ENCODE results near the gene CGNL1. TPM values are rescaled to one million over a fixed set of nuclear protein-coding genes. Genes with fewer than 3 reads are reported as not detected.

CGNL1 gene
- total RNA-seq, 1 donor from 2014 or later: 5.4 TPM

DNA sequence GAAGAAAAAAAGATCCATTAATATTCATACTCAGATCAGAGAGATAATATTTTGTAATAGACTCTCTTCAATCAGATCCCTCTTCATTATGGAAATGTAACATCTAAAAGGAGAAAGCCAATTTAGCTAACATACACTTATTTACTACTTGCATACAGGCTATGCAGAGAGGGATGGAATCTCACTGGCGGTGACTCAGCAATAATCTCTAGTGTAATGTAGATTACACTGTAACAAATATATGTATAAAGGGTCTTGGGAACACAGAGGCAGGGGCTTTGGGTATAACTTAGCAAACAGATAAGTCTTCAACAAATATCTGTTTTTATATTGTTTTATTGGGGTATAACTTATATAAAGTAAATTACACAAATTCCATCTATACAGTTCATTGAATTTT lies 69.6 kb downstream of the CGNL1 start:
- Mint-ChIP-seq H3K27ac (ENCODE audit: unreplicated experiment) (no peak overlapping the region), H3K9me3 (ENCODE audit: unreplicated experiment) (no peaks in the 10 kb centered on the region), H3K4me1 (ENCODE audit: low read depth, unreplicated experiment) (no peaks in the 10 kb centered on the region), H3K36me3 (ENCODE audit: unreplicated experiment) (no peaks in the 10 kb centered on the region), H3K4me3 (ENCODE audit: unreplicated experiment) (no peak overlapping the region), H3K27me3 (ENCODE audit: unreplicated experiment) (no peaks in the 10 kb centered on the region)
- no peak for DNase-seq
- TF ChIP-seq, protein P1, sequence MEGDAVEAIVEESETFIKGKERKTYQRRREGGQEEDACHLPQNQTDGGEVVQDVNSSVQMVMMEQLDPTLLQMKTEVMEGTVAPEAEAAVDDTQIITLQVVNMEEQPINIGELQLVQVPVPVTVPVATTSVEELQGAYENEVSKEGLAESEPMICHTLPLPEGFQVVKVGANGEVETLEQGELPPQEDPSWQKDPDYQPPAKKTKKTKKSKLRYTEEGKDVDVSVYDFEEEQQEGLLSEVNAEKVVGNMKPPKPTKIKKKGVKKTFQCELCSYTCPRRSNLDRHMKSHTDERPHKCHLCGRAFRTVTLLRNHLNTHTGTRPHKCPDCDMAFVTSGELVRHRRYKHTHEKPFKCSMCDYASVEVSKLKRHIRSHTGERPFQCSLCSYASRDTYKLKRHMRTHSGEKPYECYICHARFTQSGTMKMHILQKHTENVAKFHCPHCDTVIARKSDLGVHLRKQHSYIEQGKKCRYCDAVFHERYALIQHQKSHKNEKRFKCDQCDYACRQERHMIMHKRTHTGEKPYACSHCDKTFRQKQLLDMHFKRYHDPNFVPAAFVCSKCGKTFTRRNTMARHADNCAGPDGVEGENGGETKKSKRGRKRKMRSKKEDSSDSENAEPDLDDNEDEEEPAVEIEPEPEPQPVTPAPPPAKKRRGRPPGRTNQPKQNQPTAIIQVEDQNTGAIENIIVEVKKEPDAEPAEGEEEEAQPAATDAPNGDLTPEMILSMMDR (IDR thresholded peaks at IDR 0.05; ENCODE audit: partially characterized antibody, unreplicated experiment): no peak

DNA sequence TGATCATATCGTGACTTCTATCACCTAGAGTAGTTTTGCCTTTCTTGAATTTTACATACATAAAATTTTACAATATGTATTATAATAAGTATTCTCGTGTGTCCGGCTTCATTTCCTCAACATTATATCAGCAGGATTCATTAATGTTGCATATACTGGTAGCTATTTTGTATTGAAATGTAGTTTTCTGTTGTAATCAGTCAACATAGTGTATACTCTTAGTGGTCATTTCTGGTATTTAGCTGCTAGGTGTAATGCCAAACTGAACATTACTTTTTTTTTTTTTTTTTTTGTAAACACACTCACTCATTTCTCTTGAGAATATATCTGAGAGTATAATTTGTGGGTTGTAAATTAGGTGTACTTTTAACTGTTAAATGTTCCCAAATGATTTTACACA lies 70.1 kb downstream of the CGNL1 start:
- Mint-ChIP-seq H3K27me3 (ENCODE audit: unreplicated experiment) (no peaks in the 10 kb centered on the region), H3K27ac (ENCODE audit: unreplicated experiment) (no peak overlapping the region), H3K4me1 (ENCODE audit: low read depth, unreplicated experiment) (no peaks in the 10 kb centered on the region), H3K36me3 (ENCODE audit: unreplicated experiment) (no peaks in the 10 kb centered on the region), H3K9me3 (ENCODE audit: unreplicated experiment) (no peaks in the 10 kb centered on the region), H3K4me3 (ENCODE audit: unreplicated experiment) (no peak overlapping the region)
- DNase-seq: no peak
- TF ChIP-seq, protein P1 (IDR thresholded peaks at IDR 0.05; ENCODE audit: partially characterized antibody, unreplicated experiment): no peak

GRCh38 chr15:57451555-57451954 lies 75.2 kb downstream of the CGNL1 start:
- peaks cover 3% of the 10 kb centered on the region for H3K27me3 Mint-ChIP-seq (ENCODE audit: unreplicated experiment)
- no peaks in the 10 kb centered on the region for H3K4me1 Mint-ChIP-seq (ENCODE audit: low read depth, unreplicated experiment)
- H3K27ac Mint-ChIP-seq (ENCODE audit: unreplicated experiment): no peak overlapping the region
- no peak overlapping the region for H3K4me3 Mint-ChIP-seq (ENCODE audit: unreplicated experiment)
- H3K9me3 Mint-ChIP-seq (ENCODE audit: unreplicated experiment): no peaks in the 10 kb centered on the region
- TF ChIP-seq, protein P1 (IDR thresholded peaks at IDR 0.05; ENCODE audit: partially characterized antibody, unreplicated experiment): no peak
- DNase-seq: no peak
- H3K36me3 Mint-ChIP-seq (ENCODE audit: unreplicated experiment): no peaks in the 10 kb centered on the region

GRCh38 chr15:57452090-57452754 lies 75.9 kb downstream of the CGNL1 start:
- Mint-ChIP-seq H3K4me3 (ENCODE audit: unreplicated experiment) (no peak overlapping the region), H3K9me3 (ENCODE audit: unreplicated experiment) (no peaks in the 10 kb centered on the region), H3K4me1 (ENCODE audit: low read depth, unreplicated experiment) (no peaks in the 10 kb centered on the region), H3K27ac (ENCODE audit: unreplicated experiment) (no peak overlapping the region), H3K36me3 (ENCODE audit: unreplicated experiment) (no peaks in the 10 kb centered on the region), H3K27me3 (ENCODE audit: unreplicated experiment) (peaks cover 3% of the 10 kb centered on the region)
- DNase-seq: no peak
- TF ChIP-seq, protein P1 (IDR thresholded peaks at IDR 0.05; ENCODE audit: partially characterized antibody, unreplicated experiment): no peak

- Mint-ChIP-seq H3K4me3 (ENCODE audit: unreplicated experiment) (no peak overlapping the region), H3K27me3 (ENCODE audit: unreplicated experiment) (peaks cover 3% of the 10 kb centered on the region), H3K27ac (ENCODE audit: unreplicated experiment) (no peak overlapping the region), H3K4me1 (ENCODE audit: low read depth, unreplicated experiment) (no peaks in the 10 kb centered on the region), H3K36me3 (ENCODE audit: unreplicated experiment) (no peaks in the 10 kb centered on the region), H3K9me3 (ENCODE audit: unreplicated experiment) (no peaks in the 10 kb centered on the region)
- TF ChIP-seq, protein P1 (IDR thresholded peaks at IDR 0.05; ENCODE audit: partially characterized antibody, unreplicated experiment): no peak
- DNase-seq: no peak
These were observed 79.6 kb downstream of the CGNL1 start for GRCh38 chr15:57455929-57456328.

All from glutamatergic neuron (in vitro differentiated cells).